Heart right ventricle (tissue), 16 donors: ENCODE data around the gene CNMD. TPM values are rescaled to one million over a fixed set of nuclear protein-coding genes. Genes with fewer than 3 reads are reported as not detected.

Experiments used
- ATAC-seq, 8 donors: fragments of 200-7000 bp; cut with Tn5 transposase; one replicate each; pipeline ENCODE4 v1.9.1; 2020; ENCODE audit warnings: mild to moderate bottlenecking in 8 of 8, moderate library complexity in 8 of 8, moderate number of reproducible peaks in 1 of 8
- DNase-seq, 2 donors: peaks; one replicate each; pipeline ENCODE4 v3.0.0-alpha.2; 2020
- H3K27ac ChIP-seq, 10 donors: fragments of 200-600 bp; sonication (generic) in 2 of 10; one replicate each; pipeline versions ENCODE4 v1.5.0 to v1.8.0; 2020 to 2022; ENCODE audit warnings: mild to moderate bottlenecking in 3 of 10
- H3K27me3 ChIP-seq, 7 donors: fragments of 200-600 bp; one replicate each; pipeline ENCODE4 v1.8.0; 2021 to 2022; ENCODE audit warnings: mild to moderate bottlenecking in 2 of 7
- H3K36me3 ChIP-seq, 9 donors: fragments of 200-600 bp; sonication (generic) in 1 of 9; one replicate each; pipeline versions ENCODE4 v1.5.0 to v1.8.0; 2020 to 2022; ENCODE audit warnings: mild to moderate bottlenecking in 2 of 9
- H3K4me1 ChIP-seq, 9 donors: fragments of 200-600 bp; sonication (generic) in 1 of 9; one replicate each; pipeline versions ENCODE4 v1.5.0 to v1.8.0; 2020 to 2022; ENCODE audit warnings: mild to moderate bottlenecking in 4 of 9
- H3K4me3 ChIP-seq, 10 donors: fragments of 200-600 bp; sonication (generic) in 2 of 10; one replicate each; pipeline versions ENCODE4 v1.5.0 to v1.8.0; 2020 to 2022; ENCODE audit warnings: mild to moderate bottlenecking in 7 of 10, moderate library complexity in 2 of 10
- H3K9me3 ChIP-seq, 11 donors: fragments of 200-600 bp in 10 of 11; sonication (generic) in 2 of 11; one replicate each; pipeline versions ENCODE4 v1.5.0 to v1.8.0; 2013 to 2022; ENCODE audit warnings: mild to moderate bottlenecking in 2 of 11, control low read depth in 1 of 11, moderate library complexity in 1 of 11
- WGBS, 2 donors: extraction: QIAGEN DNeasy Blood & Tissue Kit; methylation state at CpG; one replicate each; pipeline ENCODE4 v1.1.7; 2013; ENCODE audit warnings: inconsistent platforms in 1 of 2; 5-methylcytosine and 5-hydroxymethylcytosine counted together
- intact Hi-C, 10 donors: fragments of 100-400 bp; cut with DNase I; formaldehyde crosslinking; loops; one replicate each; pipeline versions ENCODE4 v1.11.1 to v1.14.2; 2022
- polyA plus RNA-seq, 2 donors: library from polyadenylated mRNA; stranded (reverse); fragments of 200-250 nt; gene quantifications; one replicate each; pipeline ENCODE4 v1.2.3, GENCODE V29; 2013
- total RNA-seq, 10 donors: library from RNA; stranded (reverse); fragmentation: NEBNext Ultra II Directional in 3 of 10; extraction: Animal tissue kit (Norgen Biotek cat#: 25700) in 3 of 10; gene quantifications; one replicate each; pipeline versions ENCODE4 v1.2.1 to v1.2.4, GENCODE V29; 2021 to 2023
- TF ChIP-seq, protein P1 (sequence below), 9 donors: fragments of 200-600 bp; sonication (generic) in 2 of 9; IDR thresholded peaks; one replicate each; pipeline versions ENCODE4 v1.5.0 to v1.8.0; 2021 to 2022; ENCODE audit warnings: antibody characterized with exemption in 9 of 9, mild to moderate bottlenecking in 5 of 9, moderate library complexity in 1 of 9
- donor health status: Arrhythmogenic right ventricular cardiomyopathy.
- donor health status: ischemic (EF 13 %, LVEDD 7.1; RV severe dilation, severe dysfunction).
- donor health status: healthy with polysubstance abuse.
- donor health status: DM: no; HTN: yes; CAD: no.
- donor health status: DM: no; HTN: no; CAD: no.
- donor health status: ischemic (EF 25% LVEDD 6.9; RV normal size, moderate dysfunction).
- donor health status: ischemic (EF 25% LVEDD 5.7; RV mildly dilated, moderate dysfunction).
- donor health status: healthy.
- donor health status: DM: yes; HTN: yes; CAD: no.
- donor health status: Ischemic cardiomyopathy.
- donor health status: ischemic (EF 35%, LVEDD 5.7; RV mildly dilated, moderate dysfunction).
- donor health status: nonischemic (EF 11% LVEDD 7.7; RV severe dilation, severe dysfunction).
- donor health status: DM: yes; HTN: yes; CAD: no.
- donor health status: PGD.
- donor health status: ischemic (EF 29% LVEDD 5.4; RV normal size, mild dysfunction).
- donor health status: nonischemic (EF 23%, LVEDD 6.1; RV moderate dilation, normal function).

Gene CNMD
- total and polyA plus RNA-seq, 12 donors: not detected

DNA sequence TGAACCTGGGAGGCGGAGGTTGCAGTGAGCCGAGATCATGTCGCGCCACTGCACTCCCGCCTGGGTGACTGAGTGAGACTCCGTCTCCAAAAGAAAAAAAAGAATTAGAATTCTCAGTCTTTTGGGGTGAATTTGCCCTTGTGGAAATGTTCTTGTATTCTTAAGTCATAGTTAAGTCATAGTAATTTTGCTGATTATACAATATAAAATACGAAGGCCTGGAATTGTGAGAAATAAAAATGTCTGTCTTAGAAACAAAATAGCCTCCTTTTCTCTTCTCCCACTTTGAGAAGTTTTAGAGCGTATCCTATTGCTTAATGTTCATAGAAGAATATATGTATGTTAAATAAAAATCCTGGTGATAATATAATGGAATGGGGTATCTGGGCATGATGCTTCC is 68.9 kb downstream of the CNMD start:
- Histone ChIP-seq H3K27me3 (no peaks in the 10 kb centered on the region), H3K4me3 (no peak overlapping the region), H3K27ac (no peak overlapping the region), H3K9me3 (no peaks in the 10 kb centered on the region), H3K36me3 (peaks cover 0 to 97% (median 24%) of the 10 kb centered on the region in 9 donors), H3K4me1 (peaks cover 0 to 13% (median 0%) of the 10 kb centered on the region in 9 donors)
- whole genome bisulfite sequencing, 2 donors: 98% methylated on average over 8 of the region's 8 CpGs
- intact Hi-C loops: loop anchor here in 1 of 10 donors (5.0 kb wide), 1 partner anchor 678 kb away; no protein-coding TSS in a partner anchor
- TF ChIP-seq, protein P1, sequence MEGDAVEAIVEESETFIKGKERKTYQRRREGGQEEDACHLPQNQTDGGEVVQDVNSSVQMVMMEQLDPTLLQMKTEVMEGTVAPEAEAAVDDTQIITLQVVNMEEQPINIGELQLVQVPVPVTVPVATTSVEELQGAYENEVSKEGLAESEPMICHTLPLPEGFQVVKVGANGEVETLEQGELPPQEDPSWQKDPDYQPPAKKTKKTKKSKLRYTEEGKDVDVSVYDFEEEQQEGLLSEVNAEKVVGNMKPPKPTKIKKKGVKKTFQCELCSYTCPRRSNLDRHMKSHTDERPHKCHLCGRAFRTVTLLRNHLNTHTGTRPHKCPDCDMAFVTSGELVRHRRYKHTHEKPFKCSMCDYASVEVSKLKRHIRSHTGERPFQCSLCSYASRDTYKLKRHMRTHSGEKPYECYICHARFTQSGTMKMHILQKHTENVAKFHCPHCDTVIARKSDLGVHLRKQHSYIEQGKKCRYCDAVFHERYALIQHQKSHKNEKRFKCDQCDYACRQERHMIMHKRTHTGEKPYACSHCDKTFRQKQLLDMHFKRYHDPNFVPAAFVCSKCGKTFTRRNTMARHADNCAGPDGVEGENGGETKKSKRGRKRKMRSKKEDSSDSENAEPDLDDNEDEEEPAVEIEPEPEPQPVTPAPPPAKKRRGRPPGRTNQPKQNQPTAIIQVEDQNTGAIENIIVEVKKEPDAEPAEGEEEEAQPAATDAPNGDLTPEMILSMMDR (IDR thresholded peaks at IDR 0.05): no peak
- ATAC-seq (no peak), DNase-seq (no peak)

DNA sequence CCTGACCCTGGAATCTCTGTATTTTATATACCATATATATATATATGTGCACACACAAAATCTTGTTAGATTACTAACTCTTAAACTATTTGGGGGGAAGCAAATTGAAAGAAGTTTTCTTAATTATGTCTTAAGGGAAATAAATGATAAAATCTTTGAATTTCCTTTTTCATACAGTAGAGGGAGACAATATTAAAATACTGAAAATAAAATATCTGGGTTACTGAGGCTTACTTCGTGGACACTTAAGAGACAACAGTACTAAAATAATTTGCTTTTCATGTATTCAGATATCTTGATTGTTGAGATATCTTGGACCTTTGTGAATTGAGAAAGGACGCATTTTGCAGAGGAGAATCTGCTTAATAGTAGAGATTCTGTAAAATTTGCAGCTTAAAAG is 69.9 kb downstream of the CNMD start:
- H3K36me3 ChIP-seq: peaks cover 0 to 96% (median 25%) of the 10 kb centered on the region in 9 donors
- no peaks in the 10 kb centered on the region for H3K27me3 ChIP-seq
- H3K4me1 ChIP-seq: peaks cover 0 to 9% (median 0%) of the 10 kb centered on the region in 9 donors
- no peaks in the 10 kb centered on the region for H3K9me3 ChIP-seq
- TF ChIP-seq, protein P1 (IDR thresholded peaks at IDR 0.05): peak in 2 of 9 donors; percentile 11 to 23
- H3K4me3 ChIP-seq: no peak overlapping the region
- ATAC-seq (no peak), DNase-seq (no peak)
- 79 to 90% methylated on average over 2 of the region's 2 CpGs for WGBS, 2 donors
- intact Hi-C loops: loop anchor here in 3 of 10 donors (5.0 to 10.0 kb wide), 2 partner anchors 135 to 677 kb away; no protein-coding TSS in a partner anchor
- H3K27ac ChIP-seq: no peak overlapping the region

DNA sequence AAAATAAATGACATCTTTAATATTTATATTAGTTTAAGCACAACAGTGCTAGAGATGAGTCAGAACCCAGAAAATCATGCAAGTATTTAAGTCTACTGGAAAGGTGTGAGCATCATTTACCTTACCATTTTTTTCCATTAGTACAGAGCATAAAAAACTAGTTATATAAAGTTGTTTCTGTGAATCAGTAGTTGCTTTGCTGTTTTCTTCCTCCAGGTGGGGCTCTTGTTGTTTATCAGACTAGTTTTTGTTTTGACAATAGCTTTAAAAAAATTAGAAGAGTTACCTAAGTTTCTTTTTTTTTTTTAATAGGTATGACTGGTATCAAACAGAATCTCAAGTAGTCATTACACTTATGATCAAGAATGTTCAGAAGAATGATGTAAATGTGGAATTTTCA is 74.3 kb downstream of the CNMD start:
- peaks cover 0 to 99% (median 52%) of the 10 kb centered on the region in 9 donors for H3K36me3 ChIP-seq
- intact Hi-C loops: loop anchor here in 2 of 10 donors (10.0 kb wide), 1 partner anchor 139 kb away; no protein-coding TSS in a partner anchor
- H3K27ac ChIP-seq: no peak overlapping the region
- peaks cover 0 to 3% (median 0%) of the 10 kb centered on the region in 9 donors for H3K4me1 ChIP-seq
- TF ChIP-seq, protein P1 (IDR thresholded peaks at IDR 0.05): peak in 8 of 9 donors; percentile 10 to 61 (median 47)
- no peaks in the 10 kb centered on the region for H3K9me3 ChIP-seq
- no peaks in the 10 kb centered on the region for H3K27me3 ChIP-seq
- no peak overlapping the region for H3K4me3 ChIP-seq
- no peak for ATAC-seq
- DNase-seq: no peak

DNA sequence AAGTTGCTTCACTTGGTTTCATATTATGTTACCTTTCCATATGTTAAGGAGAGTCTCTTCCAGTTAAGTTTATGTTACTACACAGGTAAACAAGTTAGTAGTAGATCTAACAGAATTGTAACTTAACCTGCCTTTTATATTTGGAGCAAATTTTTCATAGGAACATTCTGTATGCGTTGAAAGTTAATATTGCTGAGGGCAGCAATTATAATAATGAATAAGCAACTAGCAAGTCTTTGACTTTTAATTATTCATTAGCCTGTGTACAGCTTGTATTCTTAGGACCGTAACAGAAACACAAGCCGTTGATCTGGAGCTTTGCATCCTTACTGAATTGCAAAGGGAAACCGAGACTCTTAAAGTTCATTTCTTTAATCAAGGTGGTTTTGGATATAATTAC is 75.3 kb downstream of the CNMD start:
- intact Hi-C loops: loop anchor here in 2 of 10 donors (10.0 kb wide), 1 partner anchor 141 kb away; no protein-coding TSS in a partner anchor
- H3K27ac ChIP-seq: no peak overlapping the region
- H3K36me3 ChIP-seq: peaks cover 0 to 99% (median 57%) of the 10 kb centered on the region in 9 donors
- no peak for DNase-seq
- TF ChIP-seq, protein P1 (IDR thresholded peaks at IDR 0.05): no peak
- no peak overlapping the region for H3K4me3 ChIP-seq
- no peak for ATAC-seq
- peaks cover 0 to 3% (median 0%) of the 10 kb centered on the region in 9 donors for H3K4me1 ChIP-seq
- no peaks in the 10 kb centered on the region for H3K27me3 ChIP-seq
- no peaks in the 10 kb centered on the region for H3K9me3 ChIP-seq
- WGBS, 2 donors: 96 to 97% methylated on average over 4 of the region's 4 CpGs
